Stimulated activated CD8-positive, alpha-beta memory T cell treated with anti-CD3 and anti-CD28 coated beads, Interleukin-4, amount 100 ng/mL, for 1 hour (primary cell): Measurements from ENCODE around the gene IPO4.

Source experiments
- DNase-seq, 2 donors: peaks; one replicate each; pipeline ENCODE4 v3.0.0-alpha.2; 2020; ENCODE audit warnings: low read depth in 2 of 2, low spot score in 1 of 2

IPO4 gene

DNA sequence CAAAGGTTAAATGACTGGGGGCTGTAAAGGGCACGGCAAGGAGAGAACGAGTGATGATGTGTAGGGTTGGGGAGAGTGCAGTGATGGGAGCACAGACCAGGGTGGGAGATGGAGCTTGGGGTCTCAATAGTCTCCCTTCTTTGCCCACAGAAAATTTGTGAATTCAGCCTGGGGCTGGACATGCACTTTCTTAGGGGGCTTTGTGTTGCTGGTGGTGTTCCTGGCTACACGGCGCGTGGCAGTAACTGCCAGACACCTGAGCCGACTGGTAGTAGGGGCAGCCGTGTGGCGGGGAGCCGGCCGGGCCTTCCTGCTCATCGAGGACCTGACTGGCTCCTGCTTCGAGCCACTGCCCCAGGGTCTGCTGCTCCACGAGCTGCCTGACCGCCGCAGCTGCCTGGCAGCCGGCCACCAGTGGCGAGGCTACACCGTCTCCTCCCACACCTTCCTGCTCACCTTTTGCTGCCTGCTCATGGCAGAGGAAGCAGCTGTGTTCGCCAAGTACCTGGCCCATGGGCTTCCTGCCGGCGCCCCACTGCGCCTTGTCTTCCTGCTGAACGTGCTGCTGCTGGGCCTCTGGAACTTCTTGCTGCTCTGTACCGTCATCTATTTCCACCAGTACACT, 56.4 kb downstream of the IPO4 start:
- DNase-seq: no peak

DNA sequence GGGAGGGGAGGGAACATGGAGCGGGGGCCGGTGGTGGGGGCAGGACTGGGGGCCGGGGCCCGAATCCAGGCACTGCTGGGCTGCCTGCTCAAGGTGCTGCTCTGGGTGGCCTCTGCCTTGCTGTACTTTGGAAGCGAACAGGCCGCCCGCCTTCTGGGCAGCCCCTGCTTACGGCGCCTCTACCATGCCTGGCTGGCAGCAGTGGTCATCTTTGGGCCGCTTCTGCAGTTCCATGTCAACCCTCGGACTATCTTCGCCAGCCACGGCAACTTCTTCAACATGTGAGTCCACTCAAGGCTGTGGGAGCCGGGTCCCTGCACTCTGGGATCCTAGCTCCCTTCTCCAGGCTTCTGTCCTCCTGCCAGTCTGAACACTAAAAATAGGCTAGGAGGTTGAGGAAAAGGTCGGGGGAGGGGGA, 57.1 kb downstream of the IPO4 start:
- DNase-seq: no peak

DNA sequence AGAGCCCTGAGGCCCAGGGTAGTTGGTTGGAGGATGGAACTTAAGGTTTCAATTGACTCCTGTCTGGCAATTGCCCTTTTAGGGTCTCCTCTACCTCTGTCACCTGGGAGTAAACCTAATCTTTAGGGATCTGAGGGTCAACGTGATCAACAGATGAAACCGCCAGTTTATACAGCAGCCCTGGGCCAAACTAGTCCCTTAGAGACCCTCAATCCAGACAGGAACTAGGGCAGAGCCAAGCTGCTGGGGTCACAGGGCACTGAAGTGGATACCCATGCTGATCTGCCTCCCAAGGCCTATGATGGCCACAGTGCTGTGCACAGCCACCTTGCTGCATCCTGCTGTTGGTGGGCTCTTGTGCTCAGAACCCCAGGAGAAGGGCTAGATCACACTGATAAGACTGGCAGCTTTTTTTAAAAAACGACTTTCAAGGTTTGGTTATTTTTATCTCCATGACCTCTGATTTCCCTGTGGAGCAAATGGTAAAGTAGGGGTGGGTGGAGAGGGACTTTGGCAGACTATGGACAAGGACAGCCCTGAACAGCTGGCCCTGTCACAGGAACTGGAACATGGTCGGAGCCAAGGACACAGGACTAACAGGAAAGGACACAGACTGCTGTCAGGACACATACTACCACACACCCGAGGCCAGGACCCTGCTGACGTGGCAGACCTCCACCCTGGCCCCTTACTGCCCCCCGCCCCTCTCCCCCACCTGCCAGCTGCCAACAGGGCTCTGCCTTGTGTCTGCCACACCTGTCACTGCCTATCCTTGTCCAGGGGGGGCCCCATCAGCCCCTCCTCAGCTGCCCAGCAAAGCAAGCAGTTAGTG, 57.7 kb downstream of the IPO4 start:
- no peak for DNase-seq

DNA sequence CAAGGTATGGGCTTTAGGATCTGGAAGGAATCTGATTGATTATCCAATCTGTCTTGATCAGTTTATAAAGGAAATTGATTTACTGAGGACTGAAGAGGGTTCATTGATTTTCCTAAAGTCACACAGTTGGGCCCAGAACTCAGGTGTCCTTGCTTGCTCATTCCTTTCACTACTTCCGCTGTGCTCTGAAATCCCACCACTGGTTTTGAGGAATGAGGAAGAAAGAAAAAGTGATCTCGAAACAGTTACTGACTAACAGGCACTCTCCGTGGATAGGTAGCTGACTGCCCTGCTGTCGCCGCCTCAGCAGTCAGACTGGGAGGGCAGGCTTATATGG, 58.3 kb downstream of the IPO4 start, which contains the start of gene FITM1:
Gene FITM1, plus strand, starts transcription at position 280 of the 337 bp plus-strand sequence. CDS start 905 bp downstream, outside the sequence.
- no peak for DNase-seq
